Breast epithelium (tissue), 4 donors: ENCODE measurements around the gene CD47. TPM values are rescaled to one million over a fixed set of nuclear protein-coding genes. Genes with fewer than 3 reads are reported as not detected.

Source experiments
- DNase-seq, 2 donors: peaks; one replicate each; pipeline ENCODE4 v3.0.0-alpha.2; 2019; ENCODE audit warnings: low spot score in 2 of 2
- H3K27ac ChIP-seq, 2 donors: fragments of 200-600 bp; sonication (generic) in 1 of 2; one replicate each; pipeline ENCODE4 v1.5.1; 2016 to 2019; ENCODE audit warnings: mild to moderate bottlenecking in 1 of 2
- H3K27me3 ChIP-seq, 2 donors: fragments of 200-600 bp; sonication (generic) in 1 of 2; one replicate each; pipeline versions ENCODE4 v1.5.1 to v1.6.0; 2017 to 2019; ENCODE audit warnings: control low read depth in 1 of 2, mild to moderate bottlenecking in 1 of 2
- H3K36me3 ChIP-seq: fragments of 200-600 bp; one replicate; pipeline ENCODE4 v1.5.1; 2019
- H3K4me1 ChIP-seq, 2 donors: fragments of 200-600 bp; sonication (generic); one replicate each; pipeline ENCODE4 v1.5.1; 2016 to 2019; ENCODE audit warnings: control low read depth in 1 of 2
- H3K4me3 ChIP-seq, 3 donors: fragments of 200-600 bp; sonication (generic); 1 replicate in 2 of 3; 2 replicates in 1 of 3; pipeline ENCODE4 v1.5.1; 2016 to 2019; ENCODE audit warnings: mild to moderate bottlenecking in 3 of 3, moderate library complexity in 2 of 3
- H3K9me3 ChIP-seq, 2 donors: fragments of 200-600 bp; sonication (generic) in 1 of 2; one replicate each; pipeline ENCODE4 v1.5.1; 2016 to 2019; ENCODE audit warnings: control low read depth in 1 of 2
- POLR2A ChIP-seq: fragments of 450-650 bp; IDR thresholded peaks from one replicate; pipeline ENCODE4 v1.6.1; 2016; ENCODE audit warnings: antibody characterized with exemption, mild to moderate bottlenecking, moderate library complexity
- POLR2AphosphoS5 ChIP-seq, 3 donors: sonication (generic); formaldehyde crosslinking; IDR thresholded peaks; one replicate each; pipeline ENCODE4 v1.6.1; 2017; ENCODE audit warnings: antibody characterized with exemption in 3 of 3
- intact Hi-C: fragments of 100-400 bp; cut with DNase I; formaldehyde crosslinking; loops from one replicate; pipeline ENCODE4 v1.15.1; 2023; ENCODE audit warnings: low total_unique reads
- total RNA-seq, 3 donors: library from RNA; depleted of rRNA; stranded (reverse); fragments of >200 nt; gene quantifications; one replicate each; pipeline ENCODE4 v1.1.0, GENCODE V29; 2016
- TF ChIP-seq, protein P1 (sequence below), 3 donors: fragments of 450-650 bp; IDR thresholded peaks; one replicate each; pipeline ENCODE4 v1.5.1; 2016 to 2017; ENCODE audit warnings: antibody characterized with exemption in 3 of 3, mild to moderate bottlenecking in 3 of 3, moderate library complexity in 3 of 3

The CD47 gene
- total RNA-seq, 3 donors from 2014 or later = 52.8 to 126 (median 85.5) TPM

DNA sequence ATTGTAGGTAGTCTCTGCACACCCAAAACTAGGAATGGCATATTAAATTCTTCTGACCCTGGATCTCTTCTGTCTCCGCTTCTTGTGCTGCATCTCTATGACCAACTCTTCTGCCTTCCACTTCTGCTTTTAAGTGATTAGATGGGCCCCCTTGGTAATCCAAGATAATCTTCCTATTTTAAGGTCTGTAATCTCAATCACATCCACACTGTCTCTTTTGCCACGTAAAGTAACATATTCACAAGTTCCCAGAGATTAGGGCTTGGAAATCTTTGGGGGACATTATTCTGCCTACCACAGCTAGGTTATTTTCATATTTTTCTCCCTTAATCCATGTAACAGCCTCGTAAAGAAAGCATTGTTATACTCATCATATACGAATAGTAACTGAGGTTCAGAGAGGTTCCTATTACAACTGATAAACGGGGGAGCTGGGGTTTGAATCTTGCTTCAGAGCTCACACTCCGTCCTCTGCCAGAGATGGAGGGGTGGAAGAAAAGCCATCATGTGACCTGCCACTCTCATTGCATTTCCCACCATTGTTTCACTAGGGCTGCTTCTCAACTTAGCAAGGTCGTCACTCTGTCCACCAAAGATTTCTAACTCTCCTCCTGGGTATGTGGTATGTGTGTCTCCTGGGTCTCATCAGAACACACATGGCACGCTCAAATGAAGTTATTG is 6.6 kb upstream of the CD47 start:
- no peak for DNase-seq
- TF ChIP-seq POLR2AphosphoS5 (IDR thresholded peaks at IDR 0.05) = no peak
- TF ChIP-seq, protein P1, sequence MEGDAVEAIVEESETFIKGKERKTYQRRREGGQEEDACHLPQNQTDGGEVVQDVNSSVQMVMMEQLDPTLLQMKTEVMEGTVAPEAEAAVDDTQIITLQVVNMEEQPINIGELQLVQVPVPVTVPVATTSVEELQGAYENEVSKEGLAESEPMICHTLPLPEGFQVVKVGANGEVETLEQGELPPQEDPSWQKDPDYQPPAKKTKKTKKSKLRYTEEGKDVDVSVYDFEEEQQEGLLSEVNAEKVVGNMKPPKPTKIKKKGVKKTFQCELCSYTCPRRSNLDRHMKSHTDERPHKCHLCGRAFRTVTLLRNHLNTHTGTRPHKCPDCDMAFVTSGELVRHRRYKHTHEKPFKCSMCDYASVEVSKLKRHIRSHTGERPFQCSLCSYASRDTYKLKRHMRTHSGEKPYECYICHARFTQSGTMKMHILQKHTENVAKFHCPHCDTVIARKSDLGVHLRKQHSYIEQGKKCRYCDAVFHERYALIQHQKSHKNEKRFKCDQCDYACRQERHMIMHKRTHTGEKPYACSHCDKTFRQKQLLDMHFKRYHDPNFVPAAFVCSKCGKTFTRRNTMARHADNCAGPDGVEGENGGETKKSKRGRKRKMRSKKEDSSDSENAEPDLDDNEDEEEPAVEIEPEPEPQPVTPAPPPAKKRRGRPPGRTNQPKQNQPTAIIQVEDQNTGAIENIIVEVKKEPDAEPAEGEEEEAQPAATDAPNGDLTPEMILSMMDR (IDR thresholded peaks at IDR 0.05) = no peak
- no peak for TF ChIP-seq POLR2A
- Histone ChIP-seq H3K36me3 (no peaks in the 10 kb centered on the region), H3K27me3 (no peaks in the 10 kb centered on the region), H3K4me3 (no peak overlapping the region), H3K27ac (no peak overlapping the region), H3K9me3 (no peaks in the 10 kb centered on the region), H3K4me1 (no peaks in the 10 kb centered on the region)
- intact Hi-C loops = no loop called here

- H3K27ac ChIP-seq = no peak overlapping the region
- H3K4me3 ChIP-seq = no peak overlapping the region
- no peaks in the 10 kb centered on the region for H3K27me3 ChIP-seq
- intact Hi-C loops = no loop called here
- H3K9me3 ChIP-seq = no peaks in the 10 kb centered on the region
- H3K4me1 ChIP-seq = no peaks in the 10 kb centered on the region
- TF ChIP-seq POLR2A (no peak), POLR2AphosphoS5 (IDR thresholded peaks at IDR 0.05) (no peak)
- TF ChIP-seq, protein P1 (IDR thresholded peaks at IDR 0.05) = no peak
- H3K36me3 ChIP-seq = no peaks in the 10 kb centered on the region
- no peak for DNase-seq
Measured at GRCh38 chr3:108096532-108097321, 5.9 kb upstream of the CD47 start.

- Histone ChIP-seq H3K27me3 (no peaks in the 10 kb centered on the region), H3K4me1 (peaks cover 0 to 2% of the 10 kb centered on the region in 2 donors), H3K9me3 (no peaks in the 10 kb centered on the region), H3K36me3 (no peaks in the 10 kb centered on the region), H3K27ac (no peak overlapping the region), H3K4me3 (no peak overlapping the region)
- TF ChIP-seq, protein P1 (IDR thresholded peaks at IDR 0.05) = no peak
- no peak for TF ChIP-seq POLR2AphosphoS5 (IDR thresholded peaks at IDR 0.05)
- TF ChIP-seq POLR2A = no peak
- no peak for DNase-seq
- intact Hi-C loops = no loop called here
Measured at GRCh38 chr3:108093616-108094015, 2.8 kb upstream of the CD47 start.

DNA sequence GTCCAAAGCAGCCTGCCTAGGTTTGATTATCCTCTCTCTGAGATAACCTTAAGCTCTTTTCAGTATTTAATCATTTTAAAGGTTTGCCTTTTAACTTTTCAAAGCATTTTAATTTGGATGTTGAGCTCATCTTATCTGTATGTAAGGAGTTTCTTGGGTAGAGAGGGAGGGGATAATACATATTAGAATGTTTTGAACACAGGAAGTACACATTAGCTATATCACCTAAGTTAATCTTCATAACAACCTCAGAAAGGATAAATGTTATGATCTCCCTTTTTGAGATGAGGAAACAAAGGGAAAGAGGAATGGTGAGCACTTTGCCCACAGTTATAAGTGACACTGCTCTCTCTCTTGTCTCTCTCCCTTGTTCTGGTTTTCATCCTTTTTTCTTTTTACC is 2.2 kb upstream of the CD47 start:
- DNase-seq = no peak
- no peaks in the 10 kb centered on the region for H3K36me3 ChIP-seq
- no peaks in the 10 kb centered on the region for H3K9me3 ChIP-seq
- TF ChIP-seq, protein P1 (IDR thresholded peaks at IDR 0.05) = no peak
- TF ChIP-seq POLR2A (no peak), POLR2AphosphoS5 (IDR thresholded peaks at IDR 0.05) (no peak)
- intact Hi-C loops = no loop called here
- H3K27me3 ChIP-seq = no peaks in the 10 kb centered on the region
- H3K27ac ChIP-seq = no peak overlapping the region
- peaks cover 0 to 4% of the 10 kb centered on the region in 2 donors for H3K4me1 ChIP-seq
- no peak overlapping the region for H3K4me3 ChIP-seq

DNA sequence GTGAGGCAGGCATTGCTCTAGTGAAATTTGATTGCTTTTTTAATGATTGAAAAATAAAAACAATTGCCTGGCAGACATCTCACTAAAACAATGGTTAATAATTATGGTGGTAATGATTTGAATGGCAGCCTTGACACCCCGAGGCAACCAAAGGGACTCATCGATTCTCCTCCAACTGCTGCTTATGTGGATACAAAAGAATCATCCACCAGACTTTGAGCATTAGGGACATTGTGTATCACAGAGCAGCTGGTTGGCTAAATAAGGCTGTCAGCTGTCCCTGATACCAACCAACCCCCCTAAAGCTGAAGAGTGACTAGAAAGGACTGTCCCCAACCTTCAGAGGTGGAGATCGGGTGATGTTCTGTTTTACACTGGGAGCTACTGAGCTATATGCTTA is 1.7 kb upstream of the CD47 start:
- Histone ChIP-seq H3K36me3 (no peaks in the 10 kb centered on the region), H3K4me1 (peaks cover 0 to 4% of the 10 kb centered on the region in 2 donors), H3K9me3 (no peaks in the 10 kb centered on the region), H3K27me3 (no peaks in the 10 kb centered on the region), H3K4me3 (no peak overlapping the region), H3K27ac (no peak overlapping the region)
- intact Hi-C loops = no loop called here
- no peak for DNase-seq
- TF ChIP-seq POLR2AphosphoS5 (IDR thresholded peaks at IDR 0.05) (no peak), POLR2A (no peak)
- TF ChIP-seq, protein P1 (IDR thresholded peaks at IDR 0.05) = no peak
